GM18861 (cell line): ENCODE data around the gene FECH.
"Not testable (repeated sequence)": the region's sequence is repeated elsewhere in the genome, so short reads cannot be mapped to it uniquely, and the experiment has no call there.

Experiments used
- ATAC-seq: cut with Tn5 transposase; IDR thresholded peaks from one replicate; pipeline ENCODE4 v1.9.1; 2021; ENCODE audit not compliant: unreplicated experiment

FECH gene

GRCh38 chr18:57586251-57587049 is at the start of gene FECH:
FECH (minus strand) TSS chr18:57586702; CDS start chr18:57586620, 82 bp downstream.
- peak; percentile 92 for ATAC-seq

- no peak for ATAC-seq
Observed at GRCh38 chr18:57635003-57635822, 48.7 kb upstream of the FECH start.

GRCh38 chr18:57631697-57632096 is 45.2 kb upstream of the FECH start:
- ATAC-seq = peak; percentile 6

- ATAC-seq = peak; percentile 43
Observed at GRCh38 chr18:57630754-57631595, 44.5 kb upstream of the FECH start.

GRCh38 chr18:57630002-57630753 is 43.7 kb upstream of the FECH start:
- ATAC-seq = peak; percentile 72

GRCh38 chr18:57629422-57629821 is 42.9 kb upstream of the FECH start:
- ATAC-seq = no peak

GRCh38 chr18:57627488-57627887 is 41.0 kb upstream of the FECH start:
- ATAC-seq = no peak

GRCh38 chr18:57624988-57625387 is 38.5 kb upstream of the FECH start:
- ATAC-seq = no peak

- ATAC-seq = no peak
Observed at GRCh38 chr18:57621246-57621604, 34.7 kb upstream of the FECH start.

- ATAC-seq = no peak
Observed at GRCh38 chr18:57619876-57620275, 33.4 kb upstream of the FECH start.

- no peak for ATAC-seq
Observed at GRCh38 chr18:57618910-57619309, 32.4 kb upstream of the FECH start.

- ATAC-seq = no peak
Observed at GRCh38 chr18:57603871-57604270, 17.4 kb upstream of the FECH start.

- ATAC-seq = no peak
Observed at GRCh38 chr18:57595347-57595746, 8.8 kb upstream of the FECH start.

- ATAC-seq = not testable (repeated sequence)
Observed at GRCh38 chr18:57592716-57593115, 6.2 kb upstream of the FECH start.

- ATAC-seq = no peak
Observed at GRCh38 chr18:57589161-57589560, 2.7 kb upstream of the FECH start.

- no peak for ATAC-seq
Observed at GRCh38 chr18:57587098-57587661, 678 bp upstream of the FECH start.

GRCh38 chr18:57585855-57586250 is 649 bp downstream of the FECH start:
- no peak for ATAC-seq

GRCh38 chr18:57585421-57585820 is 1.1 kb downstream of the FECH start:
- no peak for ATAC-seq

GRCh38 chr18:57584444-57584843 is 2.1 kb downstream of the FECH start:
- ATAC-seq = no peak

GRCh38 chr18:57583297-57583835 is 3.1 kb downstream of the FECH start:
- ATAC-seq = no peak
